A549 treated with dexamethasone at 1 μM for 4 hours (cell line): ENCODE data around the gene SEMA4D. TPM values are rescaled to one million over a fixed set of nuclear protein-coding genes. Genes with fewer than 3 reads are reported as not detected.

Experiments used
- total RNA-seq: library from RNA; stranded (reverse); fragments of 200-300 nt; extraction: Qiagen RNA extraction; gene quantifications from 5 replicates; pipeline ENCODE4 v1.2.3, GENCODE V29; 2022

Gene SEMA4D, protein sequence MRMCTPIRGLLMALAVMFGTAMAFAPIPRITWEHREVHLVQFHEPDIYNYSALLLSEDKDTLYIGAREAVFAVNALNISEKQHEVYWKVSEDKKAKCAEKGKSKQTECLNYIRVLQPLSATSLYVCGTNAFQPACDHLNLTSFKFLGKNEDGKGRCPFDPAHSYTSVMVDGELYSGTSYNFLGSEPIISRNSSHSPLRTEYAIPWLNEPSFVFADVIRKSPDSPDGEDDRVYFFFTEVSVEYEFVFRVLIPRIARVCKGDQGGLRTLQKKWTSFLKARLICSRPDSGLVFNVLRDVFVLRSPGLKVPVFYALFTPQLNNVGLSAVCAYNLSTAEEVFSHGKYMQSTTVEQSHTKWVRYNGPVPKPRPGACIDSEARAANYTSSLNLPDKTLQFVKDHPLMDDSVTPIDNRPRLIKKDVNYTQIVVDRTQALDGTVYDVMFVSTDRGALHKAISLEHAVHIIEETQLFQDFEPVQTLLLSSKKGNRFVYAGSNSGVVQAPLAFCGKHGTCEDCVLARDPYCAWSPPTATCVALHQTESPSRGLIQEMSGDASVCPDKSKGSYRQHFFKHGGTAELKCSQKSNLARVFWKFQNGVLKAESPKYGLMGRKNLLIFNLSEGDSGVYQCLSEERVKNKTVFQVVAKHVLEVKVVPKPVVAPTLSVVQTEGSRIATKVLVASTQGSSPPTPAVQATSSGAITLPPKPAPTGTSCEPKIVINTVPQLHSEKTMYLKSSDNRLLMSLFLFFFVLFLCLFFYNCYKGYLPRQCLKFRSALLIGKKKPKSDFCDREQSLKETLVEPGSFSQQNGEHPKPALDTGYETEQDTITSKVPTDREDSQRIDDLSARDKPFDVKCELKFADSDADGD
- total RNA-seq, result 4.4 to 5.8 TPM (median 5.4 TPM) in 5 replicates

DNA sequence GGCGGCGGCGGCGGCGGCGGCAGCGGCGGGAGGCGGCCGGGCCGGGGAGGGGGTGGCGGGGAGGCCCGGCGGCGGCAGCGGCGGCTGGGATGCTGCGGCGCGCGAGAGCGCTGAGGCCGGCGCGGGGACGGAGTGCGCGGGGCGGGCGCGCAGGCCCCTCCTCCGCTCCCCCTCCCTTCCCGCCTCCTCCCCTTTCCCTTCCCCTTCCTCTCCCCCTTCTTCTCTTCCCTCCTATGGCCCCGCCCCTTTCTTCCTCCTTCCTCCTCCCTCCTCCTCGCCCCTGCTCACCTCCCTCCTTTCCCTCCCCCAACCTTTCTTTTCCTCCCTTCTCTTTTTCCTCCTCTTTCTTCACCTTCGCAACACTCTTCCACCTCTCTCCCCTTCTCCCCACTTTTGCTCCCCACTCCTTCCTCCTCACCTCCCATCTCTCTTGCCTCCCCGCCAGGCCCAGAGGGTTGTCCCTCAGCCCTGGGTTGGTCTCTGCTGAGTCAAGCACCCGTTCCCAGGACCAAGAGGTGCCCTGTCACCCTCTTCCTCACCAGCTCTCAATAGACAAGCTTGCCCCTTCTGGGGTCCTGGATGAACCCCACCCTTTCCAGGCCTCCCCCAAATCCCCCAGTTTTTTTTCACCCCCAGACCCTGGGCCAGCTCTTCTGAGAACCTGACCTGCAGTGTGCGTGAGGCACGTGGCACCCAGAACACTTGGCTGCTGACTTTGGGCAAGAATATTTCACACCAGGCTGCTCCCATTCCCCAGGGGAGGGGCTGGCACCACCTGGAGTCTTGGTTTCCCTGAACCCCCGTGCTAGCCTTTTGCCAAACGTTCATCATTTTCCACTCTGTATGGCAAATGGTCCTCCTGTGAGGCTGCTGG is at the start of gene SEMA4D:
TSS of gene SEMA4D (minus strand) at position 136 of the 874 bp plus-strand sequence. CDS start 92,657 bp downstream, outside the sequence.

DNA sequence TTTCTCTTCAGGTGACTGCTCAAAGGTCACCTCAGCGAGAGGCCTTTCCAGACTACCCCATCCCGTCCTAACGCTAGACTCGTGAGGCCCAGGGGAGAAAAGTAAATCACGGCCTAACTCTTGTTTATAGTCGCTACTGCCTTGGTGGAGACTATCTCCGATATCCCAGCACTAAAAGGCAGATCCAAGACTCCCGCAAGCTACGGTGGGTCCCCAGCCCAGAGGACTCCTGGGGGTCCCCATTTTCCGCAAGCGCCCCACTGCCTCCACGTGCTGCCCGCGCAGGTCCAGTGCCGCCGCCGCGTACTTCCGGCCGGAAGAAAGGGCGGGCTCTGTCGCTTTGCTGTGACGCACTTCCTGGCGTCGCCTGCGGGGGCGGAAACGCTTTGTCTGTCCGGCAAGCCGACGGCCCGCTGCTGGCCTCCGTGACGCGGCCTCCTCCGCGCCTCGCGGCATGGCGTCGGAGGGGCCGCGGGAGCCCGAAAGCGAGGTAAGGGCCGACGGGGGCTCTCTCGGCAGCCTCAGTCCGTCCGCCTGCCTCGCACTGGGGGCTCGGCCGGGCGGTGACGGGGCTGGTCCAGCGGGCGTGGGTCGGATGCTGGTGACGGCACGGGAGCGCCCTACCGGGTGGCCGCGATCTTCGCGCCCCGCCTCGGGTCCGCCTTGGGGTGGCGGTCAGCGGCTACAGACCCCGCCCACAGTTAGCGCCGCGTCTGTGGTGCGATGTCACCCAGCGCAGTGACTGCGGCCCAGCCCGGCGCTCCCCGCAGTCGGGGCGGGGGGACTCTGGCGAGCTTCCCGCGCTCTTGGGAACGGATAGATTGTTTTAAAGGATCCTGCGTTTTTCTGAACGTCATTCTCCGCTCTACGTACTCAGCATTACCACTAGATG is 179.5 kb downstream of the SEMA4D start, which contains the start of gene SECISBP2:
TSS of gene SECISBP2 (plus strand) at position 378 of the 892 bp plus-strand sequence. CDS start at position 455, 77 bp downstream.

Other genes starting within 250 kb of the SEMA4D start
- gene CKS2, start 186.9 kb downstream of the SEMA4D start, total RNA-seq, result 315 to 421 TPM (median 365 TPM) in 5 replicates
- 16.1 to 23.0 TPM (median 18.8 TPM) in 5 replicates for gene SECISBP2, start 179.6 kb downstream of the SEMA4D start, total RNA-seq
- gene GADD45G, start 106.9 kb upstream of the SEMA4D start, total RNA-seq, result 0.36 to 0.52 TPM (median 0.45 TPM) in 5 replicates